ENCODE data around the gene ZNF85.
A peak's percentile ranks its signal among the peaks of the same experiment; 100 is the strongest.
"Not testable (repeated sequence)": the region's sequence is repeated elsewhere in the genome, so short reads cannot be mapped to it uniquely, and the experiment has no call there.

The ZNF85 gene

GRCh38 chr19:20923077-20923871 is at the start of gene ZNF85:
ZNF85 (plus strand) TSS chr19:20923251; CDS start chr19:20923401, 150 bp downstream.
- peak; percentile 89 for DNase-seq

- DNase-seq: no peak
Observed at GRCh38 chr19:20879501-20879900, 43.5 kb upstream of the ZNF85 start.

DNA sequence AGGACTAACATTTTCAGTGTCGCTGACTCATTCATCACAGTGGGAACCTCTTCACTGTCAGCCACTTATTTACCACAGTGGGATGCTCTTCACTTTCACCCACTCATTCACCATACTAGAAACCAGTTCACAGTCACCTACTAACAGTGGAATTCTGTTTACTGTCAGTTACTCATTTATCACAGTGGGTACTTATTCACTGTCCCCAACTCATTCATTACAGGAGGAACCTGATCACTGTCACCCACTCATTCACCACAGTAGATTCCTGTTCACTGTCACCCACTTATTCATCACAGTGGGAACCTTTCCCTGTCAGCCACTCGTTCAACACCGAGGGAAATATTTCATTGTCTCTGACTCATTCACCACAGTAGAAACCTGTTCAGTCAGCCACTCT is 10.1 kb upstream of the ZNF85 start:
- no peak for DNase-seq

DNA sequence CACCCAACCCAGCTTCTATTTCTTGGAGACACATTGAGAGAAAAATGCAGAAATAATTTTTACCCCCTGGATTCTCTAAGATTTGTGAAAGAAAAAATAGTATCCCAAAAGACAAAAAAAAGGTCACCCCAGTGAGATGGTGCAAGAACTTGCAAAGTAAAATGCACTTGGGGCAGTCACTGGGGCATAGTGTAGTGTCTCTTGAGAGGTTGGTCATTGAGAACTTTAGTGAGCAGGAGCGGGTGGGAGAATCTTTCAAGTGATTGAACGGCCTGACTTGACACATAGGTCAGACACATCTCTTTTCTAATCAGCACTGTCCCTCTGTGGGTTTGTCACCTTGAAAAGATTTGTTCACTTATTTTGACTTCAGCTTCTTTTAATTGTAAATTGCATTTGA is 2.4 kb downstream of the ZNF85 start:
- DNase-seq: no peak

DNA sequence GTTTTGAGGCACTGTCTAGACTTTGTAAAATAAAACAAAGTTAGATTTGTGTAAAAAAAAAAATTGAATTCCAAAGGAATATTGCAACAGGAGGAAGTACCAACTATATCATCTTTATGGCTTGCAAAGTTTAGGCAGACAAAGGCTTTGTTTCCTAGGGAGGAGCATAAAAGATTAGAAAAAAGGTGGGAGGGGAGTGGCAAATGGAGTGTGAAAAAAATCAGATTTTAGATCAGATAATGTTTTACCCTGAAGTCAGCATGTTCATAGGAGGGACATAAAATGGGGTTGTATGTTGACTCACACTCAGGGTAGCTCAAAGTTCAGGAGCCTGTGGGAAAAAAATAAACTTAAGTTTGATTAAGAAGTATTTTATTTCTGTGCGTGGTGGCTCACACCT is 3.7 kb downstream of the ZNF85 start:
- DNase-seq: no peak

- DNase-seq: no peak
Observed at GRCh38 chr19:20928371-20928770, 5.3 kb downstream of the ZNF85 start.

- not testable (repeated sequence) for DNase-seq
Observed at GRCh38 chr19:20936322-20936947, 13.4 kb downstream of the ZNF85 start.

GRCh38 chr19:20952561-20953095 is 29.6 kb downstream of the ZNF85 start:
- not testable (repeated sequence) for DNase-seq

DNA sequence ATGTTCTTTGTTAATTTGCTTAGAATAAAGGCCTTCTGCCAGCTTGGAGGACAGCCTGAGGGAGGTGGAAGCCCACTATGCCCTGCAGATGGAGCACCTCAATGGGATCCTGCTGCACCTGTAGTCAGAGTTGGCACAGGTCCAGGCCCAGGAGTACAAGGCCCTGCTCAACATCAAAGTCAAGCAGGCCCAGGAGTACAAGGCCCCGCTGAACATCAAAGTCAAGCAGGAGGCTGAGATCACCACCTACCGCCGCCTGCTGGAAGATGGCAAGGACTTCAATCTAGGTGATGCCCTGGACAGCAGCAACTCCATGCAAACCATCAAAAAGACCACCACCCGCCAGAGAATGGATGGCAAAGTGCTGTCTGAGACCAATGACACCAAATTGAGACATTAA is 41.7 kb downstream of the ZNF85 start:
- no peak for DNase-seq

DNA sequence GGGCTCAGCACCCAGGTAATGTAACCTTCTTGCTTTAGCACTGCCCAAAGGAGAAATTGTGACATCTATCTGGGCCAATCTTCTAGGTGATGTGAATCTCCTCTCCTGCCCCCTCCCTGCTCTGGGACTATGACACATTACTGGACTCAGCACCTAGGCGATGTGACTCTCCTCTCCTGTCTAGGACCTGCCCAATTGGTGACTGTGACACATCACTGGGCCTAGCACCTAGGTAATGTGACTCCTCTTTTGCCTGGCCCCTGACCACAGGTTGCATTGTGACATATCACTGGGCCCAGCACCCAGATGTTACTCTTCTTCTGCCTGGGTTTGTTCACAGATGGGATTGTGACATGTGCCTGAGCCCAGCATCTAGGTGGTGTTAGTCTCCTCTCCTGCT is 45.0 kb downstream of the ZNF85 start:
- DNase-seq: no peak

DNA sequence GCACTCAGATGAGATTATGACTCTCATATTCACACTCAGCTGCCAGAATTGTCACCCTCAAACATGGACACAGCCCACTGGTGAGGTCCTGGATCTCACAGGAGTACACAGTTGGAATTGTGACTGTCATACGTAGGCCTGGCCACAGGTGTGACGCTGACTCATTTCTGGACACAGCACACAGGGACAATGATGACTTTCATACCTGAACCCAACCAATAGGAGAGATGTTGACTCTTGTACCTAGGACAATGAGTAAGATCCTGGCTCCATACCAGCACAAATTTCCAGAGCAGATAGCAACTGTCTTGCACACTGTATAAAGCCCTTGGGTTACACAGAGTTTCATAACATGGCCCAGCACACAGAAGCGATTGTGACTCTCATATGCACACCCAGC is 46.4 kb downstream of the ZNF85 start:
- no peak for DNase-seq

GRCh38 chr19:20969898-20970297 is 46.8 kb downstream of the ZNF85 start:
- DNase-seq: no peak

GRCh38 chr19:20992788-20993187 is 69.7 kb downstream of the ZNF85 start:
- DNase-seq: not testable (repeated sequence)

GRCh38 chr19:20999731-21000352 is 76.8 kb downstream of the ZNF85 start:
- DNase-seq: peak; percentile 93

Data from NCI-H2107 (cell line).